Neural cell (in vitro differentiated cells): Measurements from ENCODE around the gene SOCS2.

Experiments used
- EP300 ChIP-seq: fragments of 450-650 bp; conservative IDR thresholded peaks from 2 replicates; pipeline ENCODE4 v1.6.1; 2014; ENCODE audit warnings: antibody characterized with exemption, mild to moderate bottlenecking, moderate library complexity; ENCODE audit not compliant: poor library complexity, severe bottlenecking
- EZH2 ChIP-seq: fragments of 200-600, 300-800 bp; shearing (Covaris generic), sonication (generic); IDR thresholded peaks from 2 replicates; pipeline ENCODE4 v1.6.1; 2014; ENCODE audit warnings: antibody characterized with exemption, low read length, borderline replicate concordance, mild to moderate bottlenecking; ENCODE audit not compliant: insufficient read depth, poor library complexity, severe bottlenecking
- MXI1 ChIP-seq: fragments of 450-650 bp; conservative IDR thresholded peaks from 2 replicates; pipeline ENCODE4 v1.6.1; 2014; ENCODE audit warnings: antibody characterized with exemption, mild to moderate bottlenecking; ENCODE audit not compliant: poor library complexity, severe bottlenecking
- POLR2AphosphoS5 ChIP-seq: IDR thresholded peaks from 2 replicates; pipeline ENCODE4 v1.6.1; 2012
- RAD21 ChIP-seq: fragments of 450-650 bp; conservative IDR thresholded peaks from 2 replicates; pipeline ENCODE4 v1.6.1; 2014; ENCODE audit warnings: antibody characterized with exemption, mild to moderate bottlenecking, moderate library complexity
- SMC3 ChIP-seq: fragments of 450-650 bp; conservative IDR thresholded peaks from 2 replicates; pipeline ENCODE4 v1.6.1; 2014; ENCODE audit warnings: antibody characterized with exemption, mild to moderate bottlenecking, moderate library complexity; ENCODE audit not compliant: poor library complexity
- TAF1 ChIP-seq: IDR thresholded peaks from 2 replicates; pipeline ENCODE4 v1.6.1; 2012; ENCODE audit warnings: low read depth
- TF ChIP-seq, protein P1 (sequence below): fragments of 450-650 bp; IDR thresholded peaks from 2 replicates; pipeline ENCODE4 v1.5.1; 2014; ENCODE audit warnings: antibody characterized with exemption, mild to moderate bottlenecking, moderate library complexity; ENCODE audit not compliant: poor library complexity, severe bottlenecking
- TF ChIP-seq, protein P2 (sequence below): IDR thresholded peaks from 2 replicates; pipeline ENCODE4 v1.6.1; 2012; ENCODE audit warnings: borderline replicate concordance

DNA sequence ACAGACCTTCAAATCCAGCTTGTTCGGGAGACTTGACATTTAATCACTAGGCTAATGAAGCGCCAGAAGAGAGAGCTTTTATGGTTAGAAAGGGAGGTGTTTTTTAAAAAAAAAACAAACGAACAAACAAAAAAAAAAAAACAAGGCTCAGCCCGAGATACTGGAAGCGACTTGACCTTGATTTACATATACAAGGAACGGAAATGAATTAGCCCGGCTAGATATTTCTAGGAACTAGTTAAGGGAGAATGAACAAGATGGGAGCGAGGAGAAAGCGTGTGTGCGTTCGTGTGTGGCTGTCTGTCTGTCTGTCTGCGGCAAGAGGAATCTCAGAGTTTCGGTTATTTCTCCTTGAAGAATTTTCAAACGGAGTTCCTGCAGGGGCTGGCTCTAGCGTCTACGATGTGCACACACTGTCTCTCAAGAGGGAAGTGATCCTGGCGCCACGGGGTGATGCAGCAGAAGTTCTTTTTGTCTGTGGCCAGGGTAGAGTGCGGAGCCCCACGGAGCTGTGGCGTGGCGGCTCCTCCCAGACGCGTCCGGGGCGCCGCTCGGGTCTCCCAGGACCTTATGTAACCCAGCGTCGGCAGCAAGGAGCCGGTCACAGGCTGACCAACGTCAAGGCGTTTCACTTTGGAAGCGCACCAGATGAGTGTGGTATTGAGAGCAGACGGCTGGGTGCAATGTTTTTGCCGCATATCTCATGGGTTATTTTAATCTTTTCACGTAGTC is 18.8 kb downstream of the SOCS2 start:
- TF ChIP-seq, protein P1, sequence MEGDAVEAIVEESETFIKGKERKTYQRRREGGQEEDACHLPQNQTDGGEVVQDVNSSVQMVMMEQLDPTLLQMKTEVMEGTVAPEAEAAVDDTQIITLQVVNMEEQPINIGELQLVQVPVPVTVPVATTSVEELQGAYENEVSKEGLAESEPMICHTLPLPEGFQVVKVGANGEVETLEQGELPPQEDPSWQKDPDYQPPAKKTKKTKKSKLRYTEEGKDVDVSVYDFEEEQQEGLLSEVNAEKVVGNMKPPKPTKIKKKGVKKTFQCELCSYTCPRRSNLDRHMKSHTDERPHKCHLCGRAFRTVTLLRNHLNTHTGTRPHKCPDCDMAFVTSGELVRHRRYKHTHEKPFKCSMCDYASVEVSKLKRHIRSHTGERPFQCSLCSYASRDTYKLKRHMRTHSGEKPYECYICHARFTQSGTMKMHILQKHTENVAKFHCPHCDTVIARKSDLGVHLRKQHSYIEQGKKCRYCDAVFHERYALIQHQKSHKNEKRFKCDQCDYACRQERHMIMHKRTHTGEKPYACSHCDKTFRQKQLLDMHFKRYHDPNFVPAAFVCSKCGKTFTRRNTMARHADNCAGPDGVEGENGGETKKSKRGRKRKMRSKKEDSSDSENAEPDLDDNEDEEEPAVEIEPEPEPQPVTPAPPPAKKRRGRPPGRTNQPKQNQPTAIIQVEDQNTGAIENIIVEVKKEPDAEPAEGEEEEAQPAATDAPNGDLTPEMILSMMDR: no peak
- no peak for TF ChIP-seq POLR2AphosphoS5
- no peak for TF ChIP-seq EP300
- no peak for TF ChIP-seq EZH2
- no peak for TF ChIP-seq SMC3
- TF ChIP-seq, protein P2, sequence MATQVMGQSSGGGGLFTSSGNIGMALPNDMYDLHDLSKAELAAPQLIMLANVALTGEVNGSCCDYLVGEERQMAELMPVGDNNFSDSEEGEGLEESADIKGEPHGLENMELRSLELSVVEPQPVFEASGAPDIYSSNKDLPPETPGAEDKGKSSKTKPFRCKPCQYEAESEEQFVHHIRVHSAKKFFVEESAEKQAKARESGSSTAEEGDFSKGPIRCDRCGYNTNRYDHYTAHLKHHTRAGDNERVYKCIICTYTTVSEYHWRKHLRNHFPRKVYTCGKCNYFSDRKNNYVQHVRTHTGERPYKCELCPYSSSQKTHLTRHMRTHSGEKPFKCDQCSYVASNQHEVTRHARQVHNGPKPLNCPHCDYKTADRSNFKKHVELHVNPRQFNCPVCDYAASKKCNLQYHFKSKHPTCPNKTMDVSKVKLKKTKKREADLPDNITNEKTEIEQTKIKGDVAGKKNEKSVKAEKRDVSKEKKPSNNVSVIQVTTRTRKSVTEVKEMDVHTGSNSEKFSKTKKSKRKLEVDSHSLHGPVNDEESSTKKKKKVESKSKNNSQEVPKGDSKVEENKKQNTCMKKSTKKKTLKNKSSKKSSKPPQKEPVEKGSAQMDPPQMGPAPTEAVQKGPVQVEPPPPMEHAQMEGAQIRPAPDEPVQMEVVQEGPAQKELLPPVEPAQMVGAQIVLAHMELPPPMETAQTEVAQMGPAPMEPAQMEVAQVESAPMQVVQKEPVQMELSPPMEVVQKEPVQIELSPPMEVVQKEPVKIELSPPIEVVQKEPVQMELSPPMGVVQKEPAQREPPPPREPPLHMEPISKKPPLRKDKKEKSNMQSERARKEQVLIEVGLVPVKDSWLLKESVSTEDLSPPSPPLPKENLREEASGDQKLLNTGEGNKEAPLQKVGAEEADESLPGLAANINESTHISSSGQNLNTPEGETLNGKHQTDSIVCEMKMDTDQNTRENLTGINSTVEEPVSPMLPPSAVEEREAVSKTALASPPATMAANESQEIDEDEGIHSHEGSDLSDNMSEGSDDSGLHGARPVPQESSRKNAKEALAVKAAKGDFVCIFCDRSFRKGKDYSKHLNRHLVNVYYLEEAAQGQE: no peak
- no peak for TF ChIP-seq TAF1
- TF ChIP-seq RAD21: no peak
- no peak for TF ChIP-seq MXI1
